A673 (cell line): ENCODE results near the gene SETD3.

Source experiments
- EZH2 ChIP-seq: fragments of 200-600 bp; sonication (generic); IDR thresholded peaks from 2 replicates; pipeline ENCODE4 v1.6.1; 2017; ENCODE audit warnings: borderline replicate concordance, low read depth, mild to moderate bottlenecking, mixed read lengths, antibody characterized with exemption, low read length; ENCODE audit not compliant: poor library complexity, severe bottlenecking
- TF ChIP-seq, protein P1 (sequence below): fragments of 300-800, 200-600 bp; sonication (generic); conservative IDR thresholded peaks from 2 replicates; pipeline ENCODE4 v1.5.1; 2017; ENCODE audit warnings: low read depth, mild to moderate bottlenecking, antibody characterized with exemption, low read length, moderate library complexity, mixed read lengths

DNA sequence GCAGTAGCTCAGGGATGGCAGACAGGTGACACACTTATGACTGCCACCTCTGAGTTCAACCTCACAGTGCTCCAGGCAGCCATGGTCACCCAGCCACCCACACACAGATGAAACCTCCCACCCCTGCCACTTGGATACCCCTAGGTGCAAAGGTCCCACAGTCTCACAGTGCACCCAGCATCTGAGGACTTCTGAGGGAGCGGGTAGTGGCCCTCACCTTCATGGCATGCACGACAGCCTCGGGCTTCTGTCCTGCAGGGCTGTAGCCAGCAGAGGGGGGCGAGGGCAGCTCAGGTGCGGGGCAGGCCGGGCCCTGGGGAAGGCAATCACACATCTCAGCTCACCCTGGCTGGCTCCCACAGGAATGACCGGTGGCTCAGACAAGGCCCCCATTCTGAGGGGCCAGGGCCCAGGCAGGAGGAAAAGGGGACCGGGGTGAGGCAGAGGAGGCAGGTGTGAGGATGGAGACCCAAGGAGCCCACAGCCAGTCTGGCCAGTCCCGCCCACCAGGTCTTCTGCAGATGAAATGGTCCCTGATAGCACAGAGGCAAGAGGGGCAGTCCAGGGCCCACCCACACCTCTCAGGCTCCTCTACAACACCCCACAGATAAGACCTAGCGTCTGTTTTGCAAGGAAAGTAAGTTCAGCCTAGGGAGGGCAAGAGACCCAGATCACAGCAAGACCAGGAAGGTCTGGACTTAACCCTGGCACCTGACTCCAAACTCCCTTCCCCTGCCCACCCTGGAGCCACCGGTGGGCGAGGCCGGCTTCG, 36.4 kb upstream of the SETD3 start:
- TF ChIP-seq EZH2 = no peak
- TF ChIP-seq, protein P1, sequence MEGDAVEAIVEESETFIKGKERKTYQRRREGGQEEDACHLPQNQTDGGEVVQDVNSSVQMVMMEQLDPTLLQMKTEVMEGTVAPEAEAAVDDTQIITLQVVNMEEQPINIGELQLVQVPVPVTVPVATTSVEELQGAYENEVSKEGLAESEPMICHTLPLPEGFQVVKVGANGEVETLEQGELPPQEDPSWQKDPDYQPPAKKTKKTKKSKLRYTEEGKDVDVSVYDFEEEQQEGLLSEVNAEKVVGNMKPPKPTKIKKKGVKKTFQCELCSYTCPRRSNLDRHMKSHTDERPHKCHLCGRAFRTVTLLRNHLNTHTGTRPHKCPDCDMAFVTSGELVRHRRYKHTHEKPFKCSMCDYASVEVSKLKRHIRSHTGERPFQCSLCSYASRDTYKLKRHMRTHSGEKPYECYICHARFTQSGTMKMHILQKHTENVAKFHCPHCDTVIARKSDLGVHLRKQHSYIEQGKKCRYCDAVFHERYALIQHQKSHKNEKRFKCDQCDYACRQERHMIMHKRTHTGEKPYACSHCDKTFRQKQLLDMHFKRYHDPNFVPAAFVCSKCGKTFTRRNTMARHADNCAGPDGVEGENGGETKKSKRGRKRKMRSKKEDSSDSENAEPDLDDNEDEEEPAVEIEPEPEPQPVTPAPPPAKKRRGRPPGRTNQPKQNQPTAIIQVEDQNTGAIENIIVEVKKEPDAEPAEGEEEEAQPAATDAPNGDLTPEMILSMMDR = no peak
